SH-SY5Y (cell line): ENCODE results near the gene ACSL5.

Experiments used
- GATA2 ChIP-seq: IDR thresholded peaks from 2 replicates; pipeline ENCODE4 v1.6.1; 2011; ENCODE audit warnings: mild to moderate bottlenecking, low read depth, low read length
- GATA3 ChIP-seq: IDR thresholded peaks from 2 replicates; pipeline ENCODE4 v1.6.1; 2011; ENCODE audit warnings: low read depth, mild to moderate bottlenecking, low read length, moderate library complexity

GRCh38 chr10:112395809-112396530, 22.1 kb downstream of the ACSL5 start:
- no peak for TF ChIP-seq GATA2
- TF ChIP-seq GATA3 = no peak
